Stimulated activated naive CD4-positive, alpha-beta T cell treated with Interleukin-2 at 50 U/mL for 16 hours (primary cell): ENCODE data around the gene NTMT1.
"Not testable (repeated sequence)": the region's sequence is repeated elsewhere in the genome, so short reads cannot be mapped to it uniquely, and the experiment has no call there.

ENCODE experiments used
- DNase-seq: peaks from one replicate; lab custom pipeline; 2025; lab: John Stamatoyannopoulos, UW

The NTMT1 gene, protein sequence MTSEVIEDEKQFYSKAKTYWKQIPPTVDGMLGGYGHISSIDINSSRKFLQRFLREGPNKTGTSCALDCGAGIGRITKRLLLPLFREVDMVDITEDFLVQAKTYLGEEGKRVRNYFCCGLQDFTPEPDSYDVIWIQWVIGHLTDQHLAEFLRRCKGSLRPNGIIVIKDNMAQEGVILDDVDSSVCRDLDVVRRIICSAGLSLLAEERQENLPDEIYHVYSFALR

DNA sequence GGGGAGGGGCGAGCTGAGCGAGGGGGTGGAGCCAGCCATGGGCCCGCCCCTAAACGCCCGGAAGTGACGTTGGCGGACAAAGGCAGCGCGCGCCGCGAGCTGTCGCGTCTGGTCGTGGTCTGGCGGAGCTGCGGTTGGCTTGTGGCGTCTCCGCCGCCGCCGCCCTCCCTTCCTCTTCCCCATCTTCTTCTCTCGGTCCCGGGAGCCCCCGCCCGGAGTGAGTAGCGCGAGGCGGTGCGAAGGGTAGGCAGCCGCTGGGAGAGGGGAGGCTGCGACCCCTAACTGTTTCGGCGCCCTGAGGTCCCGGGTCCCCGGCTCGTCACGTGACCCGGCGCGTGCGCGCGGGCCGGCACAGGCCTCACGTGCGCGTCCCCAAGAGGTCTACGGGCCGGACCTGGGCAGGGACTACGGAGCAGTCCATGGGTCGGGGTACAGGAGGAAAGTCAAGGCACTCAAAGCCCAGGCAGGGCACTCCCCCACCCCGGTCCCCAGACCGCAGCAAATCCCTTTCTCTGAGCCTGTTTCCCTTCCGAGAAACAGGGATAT, at the start of gene NTMT1:
Gene NTMT1 (plus strand): TSS at position 85 of the 546 bp plus-strand sequence. CDS start 6,541 bp downstream, outside the sequence.
- DNase-seq, result peak; percentile 79

DNA sequence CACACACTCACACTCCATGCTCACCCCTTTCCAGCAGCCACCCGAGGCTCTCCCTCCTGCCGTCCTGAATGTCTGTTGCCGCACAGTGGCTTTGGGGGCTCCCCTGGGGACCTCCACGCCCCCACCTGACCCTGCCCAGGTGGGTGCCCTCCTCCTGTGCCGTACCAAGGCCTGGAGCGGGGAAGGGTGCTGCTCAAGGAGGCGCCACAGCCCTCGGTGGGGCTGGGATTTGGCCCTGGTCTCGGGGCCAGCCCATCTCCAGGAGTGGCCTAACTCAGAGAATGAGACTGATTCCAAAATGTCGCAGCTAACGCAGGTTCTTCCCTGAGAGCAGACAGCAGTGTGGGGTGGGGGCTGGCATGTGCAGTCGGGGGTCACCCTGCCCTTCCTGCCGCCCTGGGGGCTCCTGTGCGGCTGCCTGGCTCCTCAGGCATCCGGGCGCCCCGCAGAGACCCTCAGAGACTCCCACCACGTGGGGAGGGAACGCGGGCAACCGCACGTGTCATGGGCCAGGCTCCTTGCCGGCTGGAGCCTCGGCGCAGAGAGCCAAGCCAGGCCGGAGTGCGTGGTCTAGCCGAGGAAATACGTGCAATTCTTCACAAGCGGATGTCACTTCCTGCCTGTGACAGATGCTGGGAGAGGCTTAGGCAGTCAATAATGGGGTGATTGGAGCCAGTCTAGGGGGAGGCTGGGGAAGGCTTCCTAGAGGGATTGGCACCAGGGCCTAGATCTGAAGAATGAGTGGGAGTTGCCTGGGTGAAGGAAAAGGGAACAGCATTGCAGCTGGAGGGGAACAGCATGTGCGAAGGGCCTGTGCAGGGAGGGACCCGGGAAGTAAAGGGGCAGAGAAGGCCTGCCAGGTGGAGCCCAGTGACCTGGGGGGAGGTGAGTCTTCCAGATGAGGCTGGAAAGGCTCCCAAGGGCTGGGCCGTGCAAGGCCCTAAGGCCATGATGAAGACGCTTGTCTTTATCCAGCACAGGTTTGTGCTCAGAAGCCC, 49.1 kb upstream of the NTMT1 start:
- no peak for DNase-seq

DNA sequence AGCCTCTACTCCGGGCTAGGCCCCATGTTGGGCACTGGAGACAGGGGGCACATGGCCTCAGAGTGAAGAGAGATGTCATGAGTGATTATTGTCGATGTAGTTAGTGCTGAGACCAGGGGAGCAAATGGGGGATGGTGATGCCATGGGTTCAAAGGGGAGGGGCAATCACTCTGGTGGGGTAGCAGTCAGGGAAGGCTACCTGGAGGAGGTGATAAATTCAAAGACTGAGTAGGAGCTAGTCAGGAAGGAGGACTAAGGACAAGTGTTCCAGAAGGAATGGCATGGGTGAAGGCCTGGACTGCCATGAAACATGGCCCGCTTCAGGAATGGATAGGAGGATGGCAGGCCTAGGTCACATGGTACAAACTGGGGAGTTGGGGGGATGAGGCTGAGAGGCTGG, 46.7 kb upstream of the NTMT1 start:
- DNase-seq, result no peak

DNA sequence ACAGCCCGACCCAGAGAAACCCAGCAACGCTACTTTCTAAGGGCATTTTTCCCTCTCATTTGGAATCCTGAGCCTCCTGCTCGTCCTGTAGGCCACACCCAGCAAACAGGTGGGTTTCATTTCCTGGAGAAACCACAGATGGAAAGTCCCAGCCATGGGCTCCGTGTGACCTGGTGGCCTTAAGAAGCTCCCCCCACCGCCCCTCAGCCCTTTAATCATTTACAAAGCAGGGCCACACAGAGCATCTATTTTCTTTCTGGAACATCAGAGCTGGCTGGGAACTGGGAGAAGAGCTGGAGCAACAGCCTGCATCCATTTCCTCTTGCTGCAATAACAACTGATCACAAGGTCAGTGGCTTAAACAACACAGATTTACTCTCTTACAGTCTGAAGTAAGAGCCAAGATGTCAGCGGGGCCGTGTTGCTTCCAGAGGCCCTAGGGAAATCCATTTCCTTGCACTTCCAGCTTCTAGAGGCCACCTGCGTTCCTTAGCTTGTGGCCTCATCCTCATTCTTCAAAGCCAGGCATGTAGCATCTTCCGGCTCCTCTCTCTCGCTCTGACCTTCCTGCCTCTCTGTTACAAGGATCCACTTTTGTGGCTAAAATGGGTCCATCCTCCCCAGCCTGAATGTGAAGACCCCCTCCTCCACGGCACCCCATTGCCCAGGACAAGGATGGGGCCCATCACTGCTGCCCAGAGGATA, 45.6 kb upstream of the NTMT1 start:
- DNase-seq, result peak; percentile 23

DNA sequence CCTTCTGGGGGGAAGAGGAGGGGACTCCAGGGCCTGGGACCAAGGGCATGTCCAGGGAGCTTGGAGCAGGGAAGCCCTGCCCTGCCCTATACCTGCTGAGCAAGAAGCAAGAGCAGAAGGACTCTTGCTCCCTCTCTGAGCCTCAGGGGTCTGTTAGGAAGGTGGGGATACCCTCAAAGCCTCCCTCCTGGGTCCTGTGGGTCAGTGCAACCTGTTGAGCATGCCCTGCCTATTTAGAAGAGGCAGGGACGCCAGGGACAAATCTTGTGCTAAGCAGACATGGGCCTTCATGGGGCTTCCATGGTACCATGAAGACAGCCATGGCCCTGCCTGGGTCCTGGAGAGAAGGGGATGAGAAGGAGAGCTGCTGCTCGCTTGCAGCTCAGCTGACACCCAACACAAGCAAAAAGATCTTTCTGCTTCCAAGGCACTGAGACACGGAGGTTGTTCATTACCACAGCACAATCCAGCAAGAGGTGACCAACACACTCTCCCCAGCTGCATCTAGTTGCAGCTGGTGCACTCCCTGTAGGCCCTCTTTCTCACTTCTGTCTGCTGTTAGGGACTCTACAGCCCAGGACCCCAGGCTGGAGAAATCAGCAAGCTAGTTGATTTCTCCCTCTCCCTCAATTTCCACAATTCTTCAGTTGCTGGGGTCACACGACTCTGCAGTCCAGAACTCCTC, 44.3 kb upstream of the NTMT1 start:
- no peak for DNase-seq

DNA sequence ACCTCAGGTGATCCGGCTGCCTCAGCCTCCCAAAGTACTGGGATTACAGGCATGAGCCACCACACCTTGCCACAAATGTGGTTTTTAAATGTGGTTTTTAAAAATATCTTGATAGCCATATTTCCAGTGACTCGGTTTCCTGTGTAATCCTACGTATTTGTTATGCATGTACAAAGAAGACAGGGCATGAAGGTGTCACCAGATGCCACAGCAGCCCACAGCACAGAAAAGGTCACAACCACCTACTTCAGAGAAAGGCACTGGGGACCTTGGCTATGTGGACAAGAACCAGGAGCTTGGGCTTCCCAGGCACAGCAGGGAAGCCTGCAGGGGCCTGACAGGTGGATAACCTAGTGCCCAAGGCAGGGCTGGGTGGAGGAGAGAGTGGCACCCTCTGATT, 43.1 kb upstream of the NTMT1 start:
- DNase-seq, result no peak

DNA sequence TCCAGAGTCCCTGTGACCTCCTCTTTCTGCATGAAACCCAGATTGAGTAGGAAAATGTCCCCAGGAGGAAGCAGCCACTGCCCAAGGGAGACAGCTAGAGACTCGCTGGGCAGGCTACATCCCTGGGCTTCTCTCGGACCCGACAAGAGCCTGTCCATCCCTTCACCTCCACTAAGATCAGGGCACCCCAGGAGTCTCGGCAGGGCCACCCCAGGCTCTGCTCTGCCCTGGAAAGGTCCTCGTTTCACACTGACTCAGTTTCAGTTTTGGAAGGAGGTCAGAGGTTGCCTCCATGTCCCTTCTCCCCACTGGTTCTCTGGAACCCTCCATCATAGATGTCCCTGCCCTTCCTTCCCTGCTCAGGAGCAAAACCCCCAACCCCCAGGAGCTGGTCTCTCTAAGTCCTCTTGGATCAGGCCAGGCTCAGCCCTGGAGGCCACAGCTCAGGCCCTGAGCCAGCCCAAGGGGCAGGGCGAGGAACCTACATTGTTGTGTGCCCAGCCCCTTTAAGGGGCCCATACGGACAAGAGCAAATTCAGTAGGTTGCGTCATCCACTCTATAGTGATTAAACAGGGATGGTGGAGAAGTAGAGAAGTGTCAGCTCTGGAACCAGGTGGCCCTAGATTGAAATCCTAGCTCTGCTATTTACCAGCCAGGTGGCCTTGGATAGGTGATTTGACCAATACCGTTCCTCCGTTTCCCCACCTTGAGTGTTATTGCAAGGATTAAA, 42.5 kb upstream of the NTMT1 start:
- DNase-seq, result no peak

DNA sequence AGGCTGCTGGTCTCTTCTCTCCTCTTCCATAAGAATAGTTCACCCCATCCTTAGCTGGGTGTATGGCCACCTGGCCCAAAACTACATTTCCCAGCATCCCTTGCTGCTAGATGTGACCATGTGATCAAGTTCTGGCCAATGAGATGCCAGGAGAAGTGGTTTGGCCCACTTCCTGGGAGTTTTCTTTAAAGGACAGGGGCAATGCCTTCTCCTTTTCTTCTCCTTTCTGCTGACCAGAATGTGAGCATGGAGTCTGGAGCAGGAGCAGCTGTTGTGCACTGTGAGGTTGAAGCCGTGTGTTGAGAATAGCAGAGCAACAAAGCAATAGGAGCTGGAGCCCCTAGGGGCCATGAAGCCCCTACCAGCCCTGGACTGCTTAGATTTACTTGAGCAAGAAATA, 41.8 kb upstream of the NTMT1 start:
- peak; percentile 43 for DNase-seq

DNA sequence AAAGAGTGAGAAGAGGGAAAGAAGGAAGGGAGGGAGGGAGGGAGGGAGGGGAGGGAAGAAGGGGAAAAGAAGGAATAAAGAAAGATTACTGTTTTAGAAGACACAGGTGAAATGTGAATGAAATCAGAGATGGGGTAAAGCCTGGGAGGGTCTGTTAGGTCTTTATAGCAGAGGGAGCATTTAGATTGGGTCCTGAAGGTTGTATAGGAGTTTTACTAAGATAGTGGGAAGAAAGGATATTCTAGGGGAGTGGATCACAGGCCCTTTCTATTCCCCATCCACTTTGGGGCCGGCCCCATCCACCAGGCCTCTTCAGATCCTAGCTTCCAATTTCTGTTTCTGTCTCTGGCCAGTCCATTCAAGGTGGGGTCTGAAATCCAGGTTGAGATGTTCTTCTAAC, 40.6 kb upstream of the NTMT1 start:
- no peak for DNase-seq

DNA sequence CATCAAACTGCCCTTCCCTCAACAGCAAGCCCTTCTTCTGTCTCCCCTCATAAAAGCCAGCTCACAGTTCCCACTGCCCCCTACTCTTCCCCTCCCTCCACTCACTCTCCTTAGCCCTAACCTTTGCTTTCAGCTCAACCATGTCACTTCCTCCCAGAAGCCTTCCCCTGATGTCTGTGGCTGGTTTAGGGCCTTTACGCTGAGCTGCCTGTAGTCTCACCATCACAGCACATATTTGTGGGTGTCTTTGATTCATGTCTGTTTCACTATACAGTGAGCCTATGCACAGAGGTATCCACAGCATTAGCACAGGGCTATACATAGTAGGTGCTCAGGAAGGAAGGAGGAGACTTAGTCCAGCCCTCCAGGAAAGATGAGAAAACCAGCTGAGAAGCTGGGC, 39.7 kb upstream of the NTMT1 start:
- no peak for DNase-seq

DNA sequence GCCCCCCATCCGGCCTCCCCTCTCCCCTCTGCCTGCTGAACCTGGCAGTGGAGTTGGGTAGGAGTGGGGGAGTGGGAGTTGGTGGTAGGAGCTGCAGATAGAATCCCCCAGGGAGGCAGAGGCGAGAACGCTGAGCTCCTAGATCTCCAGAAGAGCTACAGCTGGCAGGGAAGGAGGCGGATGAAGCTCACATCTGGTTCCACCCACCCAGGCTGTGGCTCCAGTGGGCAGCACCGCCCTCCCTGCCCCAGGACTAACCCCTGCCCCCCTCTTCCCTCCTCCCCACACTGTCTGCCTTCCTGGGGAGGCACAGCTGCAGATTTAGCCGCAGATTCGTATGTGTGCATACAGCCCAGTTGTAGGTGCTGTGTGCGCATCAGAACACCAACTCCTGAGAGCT, 39.3 kb upstream of the NTMT1 start:
- no peak for DNase-seq

DNA sequence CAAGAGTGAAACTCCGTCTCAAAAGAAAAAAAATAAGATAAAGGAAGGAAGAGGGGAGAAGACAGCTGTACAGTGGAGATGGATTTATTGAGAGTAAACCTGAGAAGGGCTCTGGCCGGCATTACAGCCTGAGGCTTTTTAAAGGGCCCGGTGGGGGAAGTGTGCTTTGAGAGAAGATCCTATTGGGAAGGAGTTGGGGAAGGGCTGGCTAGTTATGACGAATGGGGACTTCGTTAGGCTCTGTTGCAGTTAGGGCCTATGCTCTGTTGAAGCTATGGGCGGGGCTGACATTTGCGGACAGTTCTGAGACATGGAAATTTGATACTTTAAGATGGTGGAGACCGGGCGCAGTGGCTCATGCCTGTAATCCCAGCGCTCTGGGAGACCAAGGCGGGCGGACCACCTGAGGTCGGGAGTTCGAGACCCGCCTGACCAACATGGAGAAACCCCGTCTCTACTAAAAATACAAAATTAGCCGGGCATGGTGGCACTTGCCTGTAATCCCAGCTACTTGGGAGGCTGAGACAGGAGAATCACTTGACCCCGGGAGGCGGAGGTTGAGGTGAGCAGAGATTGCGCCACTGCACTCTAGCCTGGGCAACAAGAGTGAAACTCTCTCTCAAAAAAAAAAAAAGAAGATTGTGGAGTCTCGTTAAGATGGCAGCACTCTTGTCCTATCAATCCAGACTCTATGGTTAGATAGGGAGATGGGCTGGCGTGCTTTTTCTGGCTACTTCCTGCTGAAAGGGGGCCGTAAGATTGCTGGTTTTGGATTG, 38.3 kb upstream of the NTMT1 start:
- no peak for DNase-seq

DNA sequence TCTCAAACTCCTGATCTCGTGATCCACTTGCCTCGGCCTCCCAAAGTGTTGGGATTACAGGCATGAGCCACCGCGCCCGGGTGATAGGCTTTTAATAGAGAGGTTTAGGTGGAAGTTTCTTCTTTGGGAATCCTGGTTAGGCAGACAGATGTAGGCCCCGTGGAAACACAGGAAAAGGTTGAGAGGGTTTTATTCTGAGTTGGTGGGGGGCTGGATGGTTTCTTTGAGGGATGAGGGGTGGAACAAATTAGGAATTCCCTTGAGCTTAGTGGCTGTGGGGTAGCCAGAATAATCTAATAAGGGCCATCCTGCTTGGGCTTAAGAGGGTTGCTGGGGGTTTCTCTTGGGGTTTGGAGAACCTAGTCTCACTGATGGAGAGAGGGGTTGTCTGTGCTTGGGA, 35.5 kb upstream of the NTMT1 start:
- DNase-seq, result no peak

DNA sequence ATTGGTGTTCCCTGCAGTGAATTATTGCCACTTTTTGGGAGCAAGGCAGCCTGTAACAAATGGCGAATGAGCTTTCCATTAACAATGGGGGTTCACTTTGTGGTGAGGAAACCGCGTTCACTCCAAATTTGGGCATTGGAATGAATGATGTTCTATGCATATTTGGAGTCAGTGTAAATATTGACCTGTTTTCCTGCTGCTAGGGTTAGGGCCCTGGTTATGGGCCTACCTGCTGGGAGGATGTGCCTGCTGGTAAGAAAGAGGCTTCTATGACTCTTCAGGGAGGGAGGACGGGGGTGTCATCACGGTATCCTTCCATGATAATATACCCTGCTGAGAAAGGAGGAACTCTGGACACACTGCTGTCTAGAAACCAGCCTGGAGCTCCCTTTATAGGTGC, 34.0 kb upstream of the NTMT1 start:
- DNase-seq, result no peak

DNA sequence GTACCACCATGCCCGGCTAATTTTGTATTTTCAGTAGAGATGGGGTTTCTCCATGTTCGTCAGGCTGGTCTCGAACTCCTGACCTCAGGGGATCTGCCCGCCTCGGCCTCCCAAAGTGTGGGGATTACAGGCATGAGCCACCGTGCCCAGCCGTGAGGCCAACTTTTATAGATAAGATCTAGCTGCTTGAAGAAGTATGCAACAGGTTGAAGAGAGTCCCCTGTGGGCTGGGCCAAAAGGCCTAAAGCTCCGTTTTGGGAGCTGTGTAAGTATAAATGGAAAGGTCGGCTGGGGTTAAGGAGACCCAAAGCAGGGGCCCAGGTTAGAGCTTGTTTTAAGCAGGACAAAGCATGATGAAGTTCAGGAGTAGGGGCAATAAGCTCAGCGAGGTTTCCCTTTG, 33.2 kb upstream of the NTMT1 start:
- not testable (repeated sequence) for DNase-seq

DNA sequence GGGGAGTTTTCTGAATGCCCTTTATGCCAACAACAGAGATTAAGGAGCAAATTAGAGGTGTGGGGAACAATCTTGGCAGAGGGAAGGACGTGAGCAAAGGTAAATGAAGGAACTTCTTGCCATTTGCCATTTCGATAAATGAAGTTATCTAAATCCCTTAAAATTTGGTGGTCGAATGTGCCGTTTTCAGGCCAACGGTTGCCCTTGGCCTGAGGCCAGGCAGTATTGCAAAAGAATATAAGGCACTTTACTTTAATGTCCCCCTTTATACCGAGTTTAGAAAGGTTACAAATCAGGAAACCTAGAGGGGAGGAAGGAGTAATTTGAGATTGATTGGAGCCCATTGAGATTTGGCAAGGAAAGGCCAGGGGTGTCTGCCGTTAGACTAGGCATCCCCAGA, 31.3 kb upstream of the NTMT1 start:
- no peak for DNase-seq

DNA sequence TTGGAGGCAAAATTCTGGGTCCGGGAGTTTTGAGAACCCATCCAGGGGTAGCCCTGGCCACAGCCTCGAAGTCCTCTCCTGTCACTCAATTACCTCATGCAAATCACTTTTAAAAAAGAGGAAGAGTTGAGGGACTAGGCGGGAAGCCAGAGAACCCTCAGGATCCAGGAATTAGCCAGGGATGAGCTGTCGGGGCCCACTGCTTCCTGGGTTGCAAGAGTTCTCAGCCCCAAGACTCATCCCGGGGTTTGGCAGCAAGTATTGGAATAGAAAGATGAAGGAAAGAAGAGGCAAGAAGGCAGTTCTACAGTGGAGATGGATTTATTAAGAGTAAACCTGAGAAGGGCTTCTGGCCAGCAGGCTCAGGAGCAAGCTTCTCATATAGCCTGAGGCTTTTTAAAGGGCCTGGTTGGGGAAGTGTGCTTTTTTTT, 30.6 kb upstream of the NTMT1 start:
- no peak for DNase-seq

DNA sequence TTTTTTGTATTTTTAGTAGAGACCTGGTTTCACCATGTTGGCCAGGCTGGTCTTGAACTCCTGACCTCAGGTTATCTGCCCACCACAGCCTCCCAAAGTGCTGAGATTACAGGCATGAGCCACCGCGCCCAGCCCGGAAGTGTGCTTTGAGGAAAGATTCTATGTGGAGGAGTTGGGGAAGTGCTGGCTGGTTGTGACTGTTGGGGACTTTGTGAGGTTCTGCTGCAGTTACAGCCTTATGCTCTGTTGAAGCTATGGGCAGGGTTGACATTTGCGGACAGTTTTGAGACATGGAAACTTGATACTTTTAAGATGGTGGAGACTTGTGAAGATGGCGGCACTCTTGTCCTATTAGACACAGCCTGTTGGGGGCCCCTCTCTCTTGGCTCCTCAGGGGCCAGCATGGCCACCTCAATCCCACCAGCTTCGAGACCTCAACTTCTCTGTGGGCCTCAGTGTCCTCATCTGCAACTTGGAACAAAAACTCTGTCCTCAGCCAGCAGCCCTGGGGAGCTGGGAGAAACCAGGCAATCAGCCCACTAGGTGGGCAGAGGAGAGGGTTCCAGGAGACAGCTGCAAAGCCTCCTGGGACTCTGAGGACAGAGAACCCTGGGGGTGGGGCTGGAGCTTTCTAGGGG, 29.9 kb upstream of the NTMT1 start:
- DNase-seq, result no peak

DNA sequence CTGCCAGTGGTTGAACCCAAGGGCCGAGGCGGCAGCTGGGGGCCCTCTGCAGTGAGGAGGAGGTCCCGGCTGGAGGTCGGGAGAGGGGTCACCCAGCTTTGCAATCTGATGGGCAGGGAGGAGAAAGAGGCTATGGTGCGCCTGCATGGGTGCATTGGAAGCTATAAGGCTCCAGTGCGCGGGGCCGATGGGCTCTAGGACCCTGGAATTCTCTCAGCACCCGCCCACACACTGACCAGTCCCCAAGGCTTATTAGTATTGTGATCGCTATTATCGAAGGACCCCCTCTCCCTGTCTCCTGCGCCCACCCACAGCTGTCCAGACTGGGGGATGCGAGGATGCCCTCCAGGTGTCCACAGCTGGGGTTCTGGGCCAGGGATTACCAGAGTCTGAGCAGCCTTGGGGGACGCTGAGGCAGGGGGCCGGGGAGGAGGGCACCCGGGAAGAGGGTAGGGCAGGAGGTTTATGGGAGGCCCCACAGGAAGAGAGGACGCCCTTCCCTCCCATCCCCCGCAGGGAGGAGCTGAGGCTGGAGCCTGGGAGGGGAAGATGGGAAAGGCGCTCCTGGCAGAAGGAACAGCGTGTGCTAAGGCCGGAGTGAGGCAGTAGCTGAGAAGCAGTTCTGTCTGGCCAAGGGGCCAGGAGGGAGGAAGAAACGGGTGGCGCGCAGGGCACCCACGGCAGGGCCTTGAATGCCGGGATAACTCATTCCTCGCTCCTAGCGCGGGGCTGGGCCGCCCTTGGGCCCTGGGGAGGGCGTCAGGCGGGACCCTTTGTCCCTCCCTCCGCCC, 29.2 kb upstream of the NTMT1 start:
- no peak for DNase-seq
